GM12878 (cell line): Measurements from ENCODE around the gene SARDH. TPM values are rescaled to one million over a fixed set of nuclear protein-coding genes. Genes with fewer than 3 reads are reported as not detected.

Experiments
- ATAC-seq: fragments of 200-7000 bp; cut with Tn5 transposase; 3 replicates; pipeline ENCODE4 v1.9.1; 2020; ENCODE audit warnings: mild to moderate bottlenecking, moderate library complexity
- BruUV-seq: library from RNA; stranded (reverse); fragments of 400-500 nt; replicated peaks from 2 replicates; lab custom pipeline; 2021; lab: Mats Ljungman, UMichigan
- CTCF ChIA-PET: fragments of 300-600 bp; sonication (Branson Sonifier 250); formaldehyde crosslinking; extraction: SDS; loops from one replicate; lab custom pipeline; 2021; ENCODE audit warnings: inconsistent platforms; lab: Yijun Ruan, JAX
- POLR2A ChIA-PET: fragments of 350-600 bp; formaldehyde crosslinking; extraction: SDS; loops from one replicate; lab custom pipeline; 2021; ENCODE audit warnings: inconsistent platforms; lab: Charles Lee
- RAD21 ChIA-PET: fragments of 300-600 bp; sonication (Branson Sonifier 250); formaldehyde crosslinking; loops from one replicate; lab custom pipeline; 2023; ENCODE audit warnings: antibody characterized with exemption; ENCODE audit not compliant: unreplicated experiment; lab: Charles Lee
- SMC1A ChIA-PET: fragments of 300-600 bp; sonication (Branson Sonifier 250); formaldehyde crosslinking; loops from one replicate; lab custom pipeline; 2023; ENCODE audit not compliant: unreplicated experiment, uncharacterized antibody; lab: Charles Lee
- DNase-seq: peaks from one replicate; pipeline ENCODE4 v3.0.0-alpha.2; 2011; ENCODE audit warnings: low read depth, low spot score
- FAIRE-seq: peaks from 3 replicates; lab custom pipeline; 2011; peaks lifted over from hg19 to GRCh38; lab: Jason Lieb, UNC
- H2AFZ ChIP-seq: 2 replicates; pipeline ENCODE4 v1.6.0; 2011; ENCODE audit warnings: low read depth, low read length, control low read depth; ENCODE audit not compliant: control insufficient read depth
- H3K27ac ChIP-seq: 2 replicates; pipeline ENCODE4 v1.5.1; 2011; ENCODE audit warnings: control low read depth; ENCODE audit not compliant: control insufficient read depth, insufficient read depth
- H3K27me3 ChIP-seq, 2 experiments: replicated peaks in 1 of 2; 2 replicates each; pipeline versions ENCODE4 v1.6.0 to v1.6.1; 2011; ENCODE audit warnings: low read length in 1 of 2; ENCODE audit not compliant: control insufficient read depth in 2 of 2, insufficient read depth in 2 of 2
- H3K36me3 ChIP-seq, 2 experiments: 2 replicates each; pipeline ENCODE4 v1.5.1; 2011; ENCODE audit warnings: low read length in 1 of 2; ENCODE audit not compliant: control insufficient read depth in 2 of 2, insufficient read depth in 2 of 2
- H3K4me1 ChIP-seq: 2 replicates; pipeline ENCODE4 v1.6.1; 2011; ENCODE audit warnings: mild to moderate bottlenecking, low read length, moderate library complexity, mixed read lengths; ENCODE audit not compliant: control insufficient read depth, insufficient read depth
- H3K4me2 ChIP-seq: 2 replicates; pipeline ENCODE4 v1.6.0; 2011; ENCODE audit warnings: control low read depth; ENCODE audit not compliant: control insufficient read depth, insufficient read depth
- H3K4me3 ChIP-seq: fragments of 200-600 bp; sonication (generic); 2 replicates; pipeline ENCODE4 v1.5.1; 2016
- H3K79me2 ChIP-seq: 2 replicates; pipeline ENCODE4 v1.6.0; 2011; ENCODE audit warnings: low read length; ENCODE audit not compliant: control insufficient read depth, insufficient read depth
- H3K9ac ChIP-seq: 2 replicates; pipeline ENCODE4 v1.8.0; 2011; ENCODE audit warnings: low read length, control low read depth, mixed read lengths; ENCODE audit not compliant: control insufficient read depth, insufficient read depth
- H3K9me3 ChIP-seq: replicated peaks from 3 replicates; pipeline ENCODE4 v1.5.1; 2011; ENCODE audit warnings: mild to moderate bottlenecking, low read length; ENCODE audit not compliant: control insufficient read depth, insufficient read depth
- H4K20me1 ChIP-seq: 2 replicates; pipeline ENCODE4 v1.6.0; 2011; ENCODE audit not compliant: control insufficient read depth, insufficient read depth
- ATF3 ChIP-seq: IDR thresholded peaks from 2 replicates; pipeline ENCODE4 v1.6.1; 2011; ENCODE audit warnings: low read depth, mild to moderate bottlenecking, low read length, moderate library complexity, borderline replicate concordance; ENCODE audit errors: extremely low read depth
- CBX3 ChIP-seq: fragments of 200-600 bp; sonication (generic); IDR thresholded peaks from 2 replicates; pipeline ENCODE4 v1.6.1; 2016; ENCODE audit warnings: low read depth, borderline replicate concordance
- E2F4 ChIP-seq: IDR thresholded peaks from 2 replicates; pipeline ENCODE4 v1.6.1; 2012; ENCODE audit warnings: low read depth, low read length, improper control_type of control experiment
- HCFC1 ChIP-seq: fragments of 150-350 bp; IDR thresholded peaks from 2 replicates; pipeline ENCODE4 v1.6.1; 2014; ENCODE audit warnings: low read length
- IRF5 ChIP-seq: fragments of 450-650 bp; IDR thresholded peaks from 2 replicates; pipeline ENCODE4 v1.6.1; 2017; ENCODE audit warnings: borderline replicate concordance
- MYB ChIP-seq: fragments of 150-350 bp; IDR thresholded peaks from 2 replicates; pipeline ENCODE4 v1.6.1; 2014; ENCODE audit warnings: mild to moderate bottlenecking, low read depth, low read length, borderline replicate concordance
- NFYB ChIP-seq: IDR thresholded peaks from 2 replicates; pipeline ENCODE4 v1.6.1; 2011; ENCODE audit warnings: low read depth, mild to moderate bottlenecking, low read length, improper control_type of control experiment, moderate library complexity; ENCODE audit not compliant: insufficient read depth
- NR2F1 ChIP-seq: fragments of 450-650 bp; conservative IDR thresholded peaks from 2 replicates; pipeline ENCODE4 v1.6.1; 2017; ENCODE audit warnings: mild to moderate bottlenecking
- PBX3 ChIP-seq: IDR thresholded peaks from 2 replicates; pipeline ENCODE4 v1.6.1; 2011; ENCODE audit warnings: mild to moderate bottlenecking, low read depth, low read length, moderate library complexity; ENCODE audit not compliant: insufficient replicate concordance
- PML ChIP-seq: IDR thresholded peaks from 2 replicates; pipeline ENCODE4 v1.6.1; 2012; ENCODE audit warnings: low read length, inconsistent platforms
- RAD51 ChIP-seq: fragments of 450-650 bp; IDR thresholded peaks from 2 replicates; pipeline ENCODE4 v1.6.1; 2016; ENCODE audit warnings: moderate library complexity, mild to moderate bottlenecking, inconsistent platforms
- SMARCA5 ChIP-seq: fragments of 450-650 bp; IDR thresholded peaks from 2 replicates; pipeline ENCODE4 v1.6.1; 2017; ENCODE audit warnings: mild to moderate bottlenecking
- SP1 ChIP-seq: IDR thresholded peaks from one replicate; pipeline ENCODE4 v1.6.1; 2011; ENCODE audit warnings: low read depth, low read length
- WGBS: methylation state at CpG from one replicate; pipeline ENCODE4 v1.1.6; 2016; ENCODE audit warnings: low lambda C conversion rate; ENCODE audit not compliant: insufficient replicate concordance, insufficient coverage; ENCODE audit errors: missing lambda C conversion rate; 5-methylcytosine and 5-hydroxymethylcytosine counted together
- in situ Hi-C: fragments of 300-500 bp; cut with MboI; formaldehyde crosslinking; loops from 9 replicates; pipeline ENCODE4 v1.14.3; 2018; ENCODE audit warnings: mixed read lengths
- intact Hi-C: fragments of 100-400 bp; cut with micrococcal nuclease; formaldehyde crosslinking; loops from one replicate; pipeline ENCODE4 v1.14.2; 2022; ENCODE audit not compliant: unreplicated experiment
- polyA plus RNA-seq, 11 experiments: library from polyadenylated mRNA; depleted of rRNA in 4 of 11; unstranded in 6 of 11; stranded (reverse) in 5 of 11; fragments of >200 nt; fragmentation: Nextera tagmentation in 4 of 11; fragmentation: Illumina TruSeq in 1 of 11; extraction: Ambion mirVana in 4 of 11; extraction: Trizol in 1 of 11; gene quantifications; 1 replicate in 1 of 11; 2 replicates in 10 of 11; pipeline versions ENCODE4 v1.2.1 to v1.2.3, GENCODE V29; 2011 to 2016; ENCODE audit warnings: inconsistent platforms in 2 of 11, missing spikeins in 2 of 11, low read depth in 1 of 11
- total RNA-seq, 4 experiments: library from RNA; depleted of rRNA in 3 of 4; stranded (reverse); fragments of >200 nt in 3 of 4; fragmentation: Illumina TruSeq in 1 of 4; extraction: Trizol in 1 of 4; gene quantifications; 2 replicates each; pipeline versions ENCODE4 v1.2.1 to v1.2.3, GENCODE V29; 2013 to 2021

The SARDH gene
- total and polyA plus RNA-seq, 10 of the 15 experiments (the other 5 are each of a cell fraction or from before 2014, with no cell fraction given): 0.03 to 0.15 (median 0.10) TPM; not detected in 6

GRCh38 chr9:133768371-133768858, 30.3 kb upstream of the SARDH start:
- H3K9me3 ChIP-seq: peaks cover 14% of the 10 kb centered on the region; the same call in 2 of the 3 replicates
- ChIA-PET CTCF (no interaction called here), RAD21 (no interaction called here), POLR2A (no interaction called here), SMC1A (no interaction called here)
- no peak for FAIRE-seq
- no peaks in the 10 kb centered on the region for H3K27me3 ChIP-seq
- no peak overlapping the region for H3K4me3 ChIP-seq
- no peak for DNase-seq
- no peak overlapping the region for H3K9ac ChIP-seq
- no peak overlapping the region for H3K27ac ChIP-seq
- TF ChIP-seq PML: no peak
- no peak for TF ChIP-seq MYB
- TF ChIP-seq CBX3: no peak
- no peak for TF ChIP-seq NFYB
- TF ChIP-seq SMARCA5: no peak
- TF ChIP-seq IRF5: no peak
- no peak for TF ChIP-seq HCFC1
- no peak for TF ChIP-seq SP1
- TF ChIP-seq NR2F1: no peak
- no peak for TF ChIP-seq PBX3
- TF ChIP-seq RAD51: no peak
- TF ChIP-seq ATF3: no peak
- TF ChIP-seq E2F4: no peak
- H2AFZ ChIP-seq: no peak overlapping the region
- H3K36me3 ChIP-seq: peaks cover 16 to 32% of the 10 kb centered on the region in 2 experiments
- BruUV-seq: no TSS peak
- H3K4me1 ChIP-seq: no peaks in the 10 kb centered on the region
- no peak for ATAC-seq
- H3K4me2 ChIP-seq: no peak overlapping the region
- in situ Hi-C loops: no loop called here
- intact Hi-C loops: no loop called here
- WGBS: 100% methylated on average over 16 of the region's 17 CpGs
- no peaks in the 10 kb centered on the region for H4K20me1 ChIP-seq
- no peaks in the 10 kb centered on the region for H3K79me2 ChIP-seq
